HL-60/S4 treated with retinoic acid at 250 ng/mL for 4 days and 3 days (cell line): ENCODE results near the gene ARHGAP22.

Experiments used
- in situ Hi-C: fragments of 300-500 bp; cut with MboI; formaldehyde crosslinking; loops from 2 replicates; pipeline ENCODE4 v1.7.0; 2022; ENCODE audit warnings: low sequenced_read_pairs

The ARHGAP22 gene

GRCh38 chr10:48503293-48503911, 101.5 kb downstream of the ARHGAP22 start:
- in situ Hi-C loops: loop anchor here (25.0 kb wide), 1 partner anchor 141 kb away; no protein-coding TSS in a partner anchor

GRCh38 chr10:48502791-48503190, 102.1 kb downstream of the ARHGAP22 start:
- in situ Hi-C loops: loop anchor here (25.0 kb wide), 1 partner anchor 140 kb away; no protein-coding TSS in a partner anchor

- in situ Hi-C loops: loop anchor here (25.0 kb wide), 1 partner anchor 140 kb away; no protein-coding TSS in a partner anchor
Measured at GRCh38 chr10:48501787-48502771, 102.8 kb downstream of the ARHGAP22 start.

- in situ Hi-C loops: loop anchor here (25.0 kb wide), 1 partner anchor 139 kb away; no protein-coding TSS in a partner anchor
Measured at GRCh38 chr10:48501226-48501625, 103.6 kb downstream of the ARHGAP22 start.

- in situ Hi-C loops: loop anchor here (25.0 kb wide), 1 partner anchor 138 kb away; no protein-coding TSS in a partner anchor
Measured at GRCh38 chr10:48500771-48501170, 104.1 kb downstream of the ARHGAP22 start.

GRCh38 chr10:48498940-48499510, 105.8 kb downstream of the ARHGAP22 start:
- in situ Hi-C loops: no loop called here

GRCh38 chr10:48497780-48498770, 106.8 kb downstream of the ARHGAP22 start:
- in situ Hi-C loops: no loop called here

- in situ Hi-C loops: no loop called here
Measured at GRCh38 chr10:48496831-48497779, 107.8 kb downstream of the ARHGAP22 start.

- in situ Hi-C loops: no loop called here
Measured at GRCh38 chr10:48496105-48496830, 108.6 kb downstream of the ARHGAP22 start.

GRCh38 chr10:48495282-48496045, 109.4 kb downstream of the ARHGAP22 start:
- in situ Hi-C loops: no loop called here

- in situ Hi-C loops: no loop called here
Measured at GRCh38 chr10:48494611-48495010, 110.3 kb downstream of the ARHGAP22 start.

- in situ Hi-C loops: no loop called here
Measured at GRCh38 chr10:48494073-48494472, 110.8 kb downstream of the ARHGAP22 start.

- in situ Hi-C loops: no loop called here
Measured at GRCh38 chr10:48493083-48493871, 111.6 kb downstream of the ARHGAP22 start.

- in situ Hi-C loops: no loop called here
Measured at GRCh38 chr10:48492201-48492600, 112.7 kb downstream of the ARHGAP22 start.

- in situ Hi-C loops: no loop called here
Measured at GRCh38 chr10:48491392-48492139, 113.3 kb downstream of the ARHGAP22 start.

- in situ Hi-C loops: no loop called here
Measured at GRCh38 chr10:48490946-48491345, 113.9 kb downstream of the ARHGAP22 start.
